Measurements from ENCODE around the gene NDRG3.

The NDRG3 gene

DNA sequence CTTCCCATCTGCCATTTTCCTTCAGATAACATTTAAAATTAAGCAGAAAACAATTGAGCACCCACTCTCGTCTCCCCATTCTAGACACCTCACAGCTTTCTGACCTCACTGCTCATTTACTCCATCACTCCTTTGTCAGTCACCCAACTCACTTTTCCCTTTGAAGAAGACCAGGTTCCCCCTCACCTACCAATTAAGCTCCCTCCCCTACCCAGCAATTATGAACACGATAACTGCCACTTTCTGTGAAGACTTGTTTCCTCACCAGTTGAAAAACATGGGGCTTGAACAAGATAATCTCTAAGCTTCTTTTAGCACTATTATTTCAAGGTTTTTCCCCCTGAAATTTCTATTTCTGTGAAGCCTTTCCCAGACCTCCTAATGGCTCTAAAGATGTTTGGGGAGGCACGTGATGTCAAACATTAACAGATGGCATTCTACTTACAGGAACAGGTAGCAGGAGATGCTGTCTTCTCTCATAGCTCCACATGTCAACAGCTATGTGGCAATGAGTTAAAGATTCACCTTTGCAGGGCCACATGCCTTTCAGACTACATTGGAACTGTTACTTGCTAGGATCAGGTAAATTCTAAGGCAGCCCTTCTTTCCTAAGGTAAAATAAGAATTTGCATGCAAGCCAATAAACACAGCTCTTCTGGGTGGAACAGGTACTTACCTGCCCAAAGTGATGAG, 75.1 kb downstream of the NDRG3 start:
- Histone ChIP-seq H3K4me3 (ENCODE audit: low read length) (no peak overlapping the region), H2AFZ (ENCODE audit: low read length) (no peak overlapping the region), H3K9ac (ENCODE audit: low read length) (no peak overlapping the region), H4K20me1 (ENCODE audit: insufficient read depth, low read length) (no peaks in the 10 kb centered on the region), H3F3A (ENCODE audit: insufficient read depth, low read length) (no peaks in the 10 kb centered on the region), H3K9me2 (replicated peaks; ENCODE audit: insufficient read depth, low read length) (no peaks in the 10 kb centered on the region), H3K27ac (ENCODE audit: low read length) (no peak overlapping the region), H3K4me2 (ENCODE audit: low read depth, low read length) (no peak overlapping the region), H3K4me1 (ENCODE audit: low read length) (no peaks in the 10 kb centered on the region), H3K27me3 (replicated peaks; ENCODE audit: insufficient read depth, low read length) (no peaks in the 10 kb centered on the region), H3K36me3 (replicated peaks; ENCODE audit: insufficient read depth, low read length) (no peaks in the 10 kb centered on the region), H3K9me3 (replicated peaks; ENCODE audit: insufficient read depth, low read length) (no peaks in the 10 kb centered on the region), H3K79me2 (ENCODE audit: low read length) (no peaks in the 10 kb centered on the region)
- DNase-seq = no peak
- TF ChIP-seq EZH2 (optimal IDR thresholded peaks at IDR 0.05; ENCODE audit: low read depth, low read length) (no peak), EZH2phosphoT487 (IDR thresholded peaks at IDR 0.05; ENCODE audit: low read length) (no peak)
- TF ChIP-seq, protein P1, sequence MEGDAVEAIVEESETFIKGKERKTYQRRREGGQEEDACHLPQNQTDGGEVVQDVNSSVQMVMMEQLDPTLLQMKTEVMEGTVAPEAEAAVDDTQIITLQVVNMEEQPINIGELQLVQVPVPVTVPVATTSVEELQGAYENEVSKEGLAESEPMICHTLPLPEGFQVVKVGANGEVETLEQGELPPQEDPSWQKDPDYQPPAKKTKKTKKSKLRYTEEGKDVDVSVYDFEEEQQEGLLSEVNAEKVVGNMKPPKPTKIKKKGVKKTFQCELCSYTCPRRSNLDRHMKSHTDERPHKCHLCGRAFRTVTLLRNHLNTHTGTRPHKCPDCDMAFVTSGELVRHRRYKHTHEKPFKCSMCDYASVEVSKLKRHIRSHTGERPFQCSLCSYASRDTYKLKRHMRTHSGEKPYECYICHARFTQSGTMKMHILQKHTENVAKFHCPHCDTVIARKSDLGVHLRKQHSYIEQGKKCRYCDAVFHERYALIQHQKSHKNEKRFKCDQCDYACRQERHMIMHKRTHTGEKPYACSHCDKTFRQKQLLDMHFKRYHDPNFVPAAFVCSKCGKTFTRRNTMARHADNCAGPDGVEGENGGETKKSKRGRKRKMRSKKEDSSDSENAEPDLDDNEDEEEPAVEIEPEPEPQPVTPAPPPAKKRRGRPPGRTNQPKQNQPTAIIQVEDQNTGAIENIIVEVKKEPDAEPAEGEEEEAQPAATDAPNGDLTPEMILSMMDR (IDR thresholded peaks at IDR 0.05; ENCODE audit: low read length) = no peak

DNA sequence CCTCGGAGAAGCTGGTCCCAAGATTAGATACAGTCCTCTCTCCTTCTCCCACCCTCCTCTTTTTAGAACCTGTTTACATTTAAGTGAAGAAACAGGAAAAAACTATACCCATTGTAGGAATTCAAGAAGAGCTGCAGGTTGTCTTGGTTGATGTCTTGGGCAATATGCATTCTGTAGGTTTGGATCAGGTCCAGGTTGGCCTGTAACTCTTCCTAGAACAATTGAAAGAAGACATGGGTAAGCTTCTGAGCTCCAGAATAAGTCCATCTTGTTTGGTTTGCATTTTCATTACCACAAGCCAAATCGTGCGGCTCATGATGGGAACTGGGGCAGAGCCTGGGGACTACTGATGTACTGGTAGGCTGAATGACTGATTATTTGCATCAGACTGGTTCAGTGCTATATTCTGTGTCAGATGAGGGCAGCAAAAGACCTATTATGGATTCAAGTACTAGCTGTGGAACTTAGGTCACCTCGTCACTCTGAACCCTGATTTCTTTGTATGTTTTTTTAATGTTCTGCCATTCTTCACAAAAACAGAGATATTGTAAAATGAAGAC, 79.6 kb downstream of the NDRG3 start:
- no peak overlapping the region for H3K9ac ChIP-seq (ENCODE audit: low read length)
- no peaks in the 10 kb centered on the region for H3K9me3 ChIP-seq (replicated peaks; ENCODE audit: insufficient read depth, low read length)
- H3K4me3 ChIP-seq (ENCODE audit: low read length) = no peak overlapping the region
- no peaks in the 10 kb centered on the region for H3K27me3 ChIP-seq (replicated peaks; ENCODE audit: insufficient read depth, low read length)
- H3K36me3 ChIP-seq (replicated peaks; ENCODE audit: insufficient read depth, low read length) = no peaks in the 10 kb centered on the region
- H3K9me2 ChIP-seq (replicated peaks; ENCODE audit: insufficient read depth, low read length) = no peaks in the 10 kb centered on the region
- no peak for DNase-seq
- TF ChIP-seq, protein P1 (IDR thresholded peaks at IDR 0.05; ENCODE audit: low read length) = no peak
- TF ChIP-seq EZH2 (optimal IDR thresholded peaks at IDR 0.05; ENCODE audit: low read depth, low read length) = no peak
- no peak for TF ChIP-seq EZH2phosphoT487 (IDR thresholded peaks at IDR 0.05; ENCODE audit: low read length)
- H3K4me1 ChIP-seq (ENCODE audit: low read length) = no peaks in the 10 kb centered on the region
- no peak overlapping the region for H2AFZ ChIP-seq (ENCODE audit: low read length)
- H3K4me2 ChIP-seq (ENCODE audit: low read depth, low read length) = no peak overlapping the region
- H3F3A ChIP-seq (ENCODE audit: insufficient read depth, low read length) = no peaks in the 10 kb centered on the region
- H3K27ac ChIP-seq (ENCODE audit: low read length) = no peak overlapping the region
- no peaks in the 10 kb centered on the region for H3K79me2 ChIP-seq (ENCODE audit: low read length)
- H4K20me1 ChIP-seq (ENCODE audit: insufficient read depth, low read length) = no peaks in the 10 kb centered on the region

GRCh38 chr20:36663031-36663430, 82.9 kb downstream of the NDRG3 start:
- H3K4me3 ChIP-seq (ENCODE audit: low read length) = no peak overlapping the region
- no peaks in the 10 kb centered on the region for H3K9me2 ChIP-seq (replicated peaks; ENCODE audit: insufficient read depth, low read length)
- H3K79me2 ChIP-seq (ENCODE audit: low read length) = no peaks in the 10 kb centered on the region
- no peak overlapping the region for H3K4me2 ChIP-seq (ENCODE audit: low read depth, low read length)
- no peaks in the 10 kb centered on the region for H3K9me3 ChIP-seq (replicated peaks; ENCODE audit: insufficient read depth, low read length)
- H2AFZ ChIP-seq (ENCODE audit: low read length) = no peak overlapping the region
- H4K20me1 ChIP-seq (ENCODE audit: insufficient read depth, low read length) = no peaks in the 10 kb centered on the region
- no peak overlapping the region for H3K27ac ChIP-seq (ENCODE audit: low read length)
- no peaks in the 10 kb centered on the region for H3F3A ChIP-seq (ENCODE audit: insufficient read depth, low read length)
- no peak overlapping the region for H3K9ac ChIP-seq (ENCODE audit: low read length)
- no peak for TF ChIP-seq EZH2phosphoT487 (IDR thresholded peaks at IDR 0.05; ENCODE audit: low read length)
- TF ChIP-seq EZH2 (optimal IDR thresholded peaks at IDR 0.05; ENCODE audit: low read depth, low read length) = no peak
- TF ChIP-seq, protein P1 (IDR thresholded peaks at IDR 0.05; ENCODE audit: low read length) = no peak
- no peaks in the 10 kb centered on the region for H3K27me3 ChIP-seq (replicated peaks; ENCODE audit: insufficient read depth, low read length)
- H3K36me3 ChIP-seq (replicated peaks; ENCODE audit: insufficient read depth, low read length) = no peaks in the 10 kb centered on the region
- H3K4me1 ChIP-seq (ENCODE audit: low read length) = no peaks in the 10 kb centered on the region
- no peak for DNase-seq
